Pancreas (tissue), 10 donors: Measurements from ENCODE around the gene SEC61B. TPM values are rescaled to one million over a fixed set of nuclear protein-coding genes. Genes with fewer than 3 reads are reported as not detected.

Experiments used
- ATAC-seq, 4 donors: fragments of 200-7000 bp; cut with Tn5 transposase; one replicate each; pipeline versions ENCODE4 v1.8.0 to v1.9.1; 2020; ENCODE audit warnings: mild to moderate bottlenecking in 4 of 4, moderate library complexity in 4 of 4
- DNase-seq, 6 donors: peaks; one replicate each; pipeline ENCODE4 v3.0.0-alpha.2; 2020
- FAIRE-seq: peaks from 2 replicates; lab custom pipeline; 2012; peaks lifted over from hg19 to GRCh38; lab: Jason Lieb, UNC
- H3K27ac ChIP-seq, 4 donors: fragments of 200-600 bp; sonication (generic); 1 replicate in 3 of 4; 2 replicates in 1 of 4; pipeline versions ENCODE4 v1.5.0 to v1.8.0; 2020
- H3K27me3 ChIP-seq, 4 donors: fragments of 200-600 bp; one replicate each; pipeline ENCODE4 v1.8.0; 2021
- H3K36me3 ChIP-seq, 3 donors: fragments of 200-600 bp; sonication (generic) in 1 of 3; one replicate each; pipeline versions ENCODE4 v1.5.0 to v1.8.0; 2020 to 2021
- H3K4me1 ChIP-seq, 3 donors: fragments of 200-600 bp; one replicate each; pipeline ENCODE4 v1.8.0; 2021
- H3K4me3 ChIP-seq, 4 donors: fragments of 200-600 bp; sonication (generic) in 2 of 4; one replicate each; pipeline versions ENCODE4 v1.5.0 to v1.8.0; 2020 to 2021
- H3K9me3 ChIP-seq, 4 donors: fragments of 200-600 bp; one replicate each; pipeline ENCODE4 v1.8.0; 2021
- WGBS, 2 donors: extraction: QIAGEN DNeasy Blood & Tissue Kit; methylation state at CpG; one replicate each; pipeline ENCODE4 v1.1.7; 2013; 5-methylcytosine and 5-hydroxymethylcytosine counted together
- intact Hi-C, 3 donors: fragments of 100-400 bp; cut with DNase I; formaldehyde crosslinking; loops; one replicate each; pipeline versions ENCODE4 v1.11.1 to v1.14.2; 2022
- polyA plus RNA-seq, 2 donors: library from polyadenylated mRNA; stranded (reverse); fragments of 200-250 nt; gene quantifications; one replicate each; pipeline ENCODE4 v1.2.3, GENCODE V29; 2013
- total RNA-seq, 6 donors: library from RNA; stranded (reverse); fragmentation: NEBNext Ultra II Directional in 4 of 6; extraction: Animal tissue kit (Norgen Biotek cat#: 25700) in 4 of 6; gene quantifications; one replicate each; pipeline versions ENCODE4 v1.2.1 to v1.2.4, GENCODE V29; 2021 to 2023
- TF ChIP-seq, protein P1 (sequence below), 4 donors: fragments of 200-600 bp; sonication (generic) in 3 of 4; IDR thresholded peaks; one replicate each; pipeline versions ENCODE4 v1.5.0 to v1.8.0; 2021; ENCODE audit warnings: antibody characterized with exemption in 4 of 4
- donor health status: healthy with polysubstance abuse.
- donor health status: DM: no; HTN: no; CAD: no; lungs with moderate emphysema.
- donor health status: DM: no; HTN: no; CAD: no.
- donor health status: control.
- donor health status: control.
- donor health status: Bipolar disorder and iron deficiency.
- donor health status: DM: yes; HTN: yes; CAD: no.
- donor health status: DM: no; HTN: no; CAD: no.
- donor health status: DM: no; HTN: no; CAD: no.
- donor health status: DM: yes; HTN: yes; CAD: no.

SEC61B gene
- total and polyA plus RNA-seq, 8 donors = 117 to 355 (median 168) TPM

DNA sequence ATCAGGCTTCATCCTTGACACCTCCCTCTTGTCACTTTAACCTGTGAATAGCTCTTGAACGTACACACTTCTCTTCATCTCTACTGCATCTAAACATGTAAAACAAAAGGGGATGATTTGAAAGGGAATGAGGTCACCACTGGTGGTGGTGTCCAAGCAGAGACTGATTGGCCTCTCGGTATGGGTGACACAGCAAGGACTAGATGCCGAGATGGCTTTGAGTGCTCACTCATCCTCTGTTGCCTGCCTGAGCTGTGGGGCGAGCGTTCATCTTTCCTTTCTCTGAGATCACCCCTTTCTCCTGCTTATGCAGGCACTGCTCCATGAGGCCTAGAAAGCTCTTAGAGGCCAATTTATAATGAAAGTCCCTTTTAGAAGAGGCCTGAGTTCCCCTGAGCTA is 51.9 kb downstream of the SEC61B start:
- Histone ChIP-seq H3K4me1 (no peaks in the 10 kb centered on the region), H3K9me3 (no peaks in the 10 kb centered on the region), H3K27ac (no peak overlapping the region), H3K36me3 (no peaks in the 10 kb centered on the region), H3K27me3 (no peaks in the 10 kb centered on the region), H3K4me3 (no peak overlapping the region)
- TF ChIP-seq, protein P1, sequence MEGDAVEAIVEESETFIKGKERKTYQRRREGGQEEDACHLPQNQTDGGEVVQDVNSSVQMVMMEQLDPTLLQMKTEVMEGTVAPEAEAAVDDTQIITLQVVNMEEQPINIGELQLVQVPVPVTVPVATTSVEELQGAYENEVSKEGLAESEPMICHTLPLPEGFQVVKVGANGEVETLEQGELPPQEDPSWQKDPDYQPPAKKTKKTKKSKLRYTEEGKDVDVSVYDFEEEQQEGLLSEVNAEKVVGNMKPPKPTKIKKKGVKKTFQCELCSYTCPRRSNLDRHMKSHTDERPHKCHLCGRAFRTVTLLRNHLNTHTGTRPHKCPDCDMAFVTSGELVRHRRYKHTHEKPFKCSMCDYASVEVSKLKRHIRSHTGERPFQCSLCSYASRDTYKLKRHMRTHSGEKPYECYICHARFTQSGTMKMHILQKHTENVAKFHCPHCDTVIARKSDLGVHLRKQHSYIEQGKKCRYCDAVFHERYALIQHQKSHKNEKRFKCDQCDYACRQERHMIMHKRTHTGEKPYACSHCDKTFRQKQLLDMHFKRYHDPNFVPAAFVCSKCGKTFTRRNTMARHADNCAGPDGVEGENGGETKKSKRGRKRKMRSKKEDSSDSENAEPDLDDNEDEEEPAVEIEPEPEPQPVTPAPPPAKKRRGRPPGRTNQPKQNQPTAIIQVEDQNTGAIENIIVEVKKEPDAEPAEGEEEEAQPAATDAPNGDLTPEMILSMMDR (IDR thresholded peaks at IDR 0.05) = no peak
- WGBS, 2 donors = 92 to 95% methylated on average over 5 of the region's 5 CpGs
- FAIRE-seq (no peak), DNase-seq (no peak), ATAC-seq (no peak)
- intact Hi-C loops = no loop called here

DNA sequence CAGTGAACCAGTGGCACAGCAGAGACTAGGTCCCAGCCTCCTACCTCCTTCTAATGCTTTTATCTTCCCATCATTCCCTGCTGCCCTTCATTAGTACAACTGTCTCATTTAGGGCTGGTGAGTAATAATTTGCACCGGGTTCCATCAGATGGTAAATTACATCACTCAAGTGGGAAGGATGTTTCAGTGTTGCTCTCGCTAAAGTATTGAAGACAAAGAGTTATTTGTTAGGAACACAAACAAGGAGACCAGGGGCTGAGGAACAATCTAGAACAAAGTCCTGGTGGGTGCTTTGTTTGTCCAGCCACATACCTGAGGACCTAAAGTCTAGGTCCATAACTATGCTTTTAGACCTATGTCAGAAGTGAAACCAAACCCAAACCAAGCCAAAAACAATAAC is 52.4 kb downstream of the SEC61B start:
- no peaks in the 10 kb centered on the region for H3K9me3 ChIP-seq
- intact Hi-C loops = no loop called here
- H3K4me1 ChIP-seq = no peaks in the 10 kb centered on the region
- DNase-seq (no peak), FAIRE-seq (no peak), ATAC-seq (no peak)
- 48 to 49% methylated on average over 2 of the region's 2 CpGs for WGBS, 2 donors
- no peaks in the 10 kb centered on the region for H3K36me3 ChIP-seq
- no peaks in the 10 kb centered on the region for H3K27me3 ChIP-seq
- H3K27ac ChIP-seq = no peak overlapping the region
- TF ChIP-seq, protein P1 (IDR thresholded peaks at IDR 0.05) = no peak
- no peak overlapping the region for H3K4me3 ChIP-seq

Other genes starting within 250 kb of the SEC61B start
- 10 to 100 TPM in 5 of 6 donors, 1 to 10 TPM in 1; 10.0 to 43.6 (median 15.3) TPM for gene TGFBR1, start 117.2 kb upstream of the SEC61B start, total RNA-seq
- 1 to 10 TPM; 3.5 to 5.5 TPM for gene TGFBR1, start 117.2 kb upstream of the SEC61B start, polyA plus RNA-seq
- gene ALG2, start 340 bp upstream of the SEC61B start, total RNA-seq = 10 to 100 TPM; 24.9 to 30.6 (median 28.0) TPM
- gene ALG2, start 340 bp upstream of the SEC61B start, polyA plus RNA-seq = 10 to 100 TPM; 17.9 to 35.6 TPM